Gastrocnemius medialis (tissue), 4 donors: ENCODE data around the gene PLIN5.

ENCODE experiments used
- POLR2A ChIP-seq, 2 donors: fragments of 450-650 bp; IDR thresholded peaks; one replicate each; pipeline ENCODE4 v1.6.1; 2017; ENCODE audit warnings: antibody characterized with exemption in 2 of 2, mild to moderate bottlenecking in 2 of 2, moderate library complexity in 2 of 2
- TF ChIP-seq, protein P1 (sequence below), 5 experiments: fragments of 450-650 bp in 3 of 5; fragments of 200-600 bp in 2 of 5; sonication (generic) in 2 of 5; IDR thresholded peaks in 4 of 5; conservative IDR thresholded peaks in 1 of 5; 1 replicate in 4 of 5; 2 replicates in 1 of 5; pipeline ENCODE4 v1.5.1; 2016 to 2019; ENCODE audit warnings: antibody characterized with exemption in 5 of 5, mild to moderate bottlenecking in 3 of 5, moderate library complexity in 3 of 5

GRCh38 chr19:4499855-4500254 lies 35.2 kb downstream of the PLIN5 start:
- TF ChIP-seq, protein P1, sequence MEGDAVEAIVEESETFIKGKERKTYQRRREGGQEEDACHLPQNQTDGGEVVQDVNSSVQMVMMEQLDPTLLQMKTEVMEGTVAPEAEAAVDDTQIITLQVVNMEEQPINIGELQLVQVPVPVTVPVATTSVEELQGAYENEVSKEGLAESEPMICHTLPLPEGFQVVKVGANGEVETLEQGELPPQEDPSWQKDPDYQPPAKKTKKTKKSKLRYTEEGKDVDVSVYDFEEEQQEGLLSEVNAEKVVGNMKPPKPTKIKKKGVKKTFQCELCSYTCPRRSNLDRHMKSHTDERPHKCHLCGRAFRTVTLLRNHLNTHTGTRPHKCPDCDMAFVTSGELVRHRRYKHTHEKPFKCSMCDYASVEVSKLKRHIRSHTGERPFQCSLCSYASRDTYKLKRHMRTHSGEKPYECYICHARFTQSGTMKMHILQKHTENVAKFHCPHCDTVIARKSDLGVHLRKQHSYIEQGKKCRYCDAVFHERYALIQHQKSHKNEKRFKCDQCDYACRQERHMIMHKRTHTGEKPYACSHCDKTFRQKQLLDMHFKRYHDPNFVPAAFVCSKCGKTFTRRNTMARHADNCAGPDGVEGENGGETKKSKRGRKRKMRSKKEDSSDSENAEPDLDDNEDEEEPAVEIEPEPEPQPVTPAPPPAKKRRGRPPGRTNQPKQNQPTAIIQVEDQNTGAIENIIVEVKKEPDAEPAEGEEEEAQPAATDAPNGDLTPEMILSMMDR (IDR thresholded peaks at IDR 0.05 in 4 of 5, conservative IDR thresholded peaks at IDR 0.05 in 1 of 5) = no peak
- no peak for TF ChIP-seq POLR2A (IDR thresholded peaks at IDR 0.05)
